ENCODE data around the gene SDR42E1. TPM values are rescaled to one million over a fixed set of nuclear protein-coding genes. Genes with fewer than 3 reads are reported as not detected.

The SDR42E1 gene
- total RNA-seq, 1 donor = 2.6 TPM

DNA sequence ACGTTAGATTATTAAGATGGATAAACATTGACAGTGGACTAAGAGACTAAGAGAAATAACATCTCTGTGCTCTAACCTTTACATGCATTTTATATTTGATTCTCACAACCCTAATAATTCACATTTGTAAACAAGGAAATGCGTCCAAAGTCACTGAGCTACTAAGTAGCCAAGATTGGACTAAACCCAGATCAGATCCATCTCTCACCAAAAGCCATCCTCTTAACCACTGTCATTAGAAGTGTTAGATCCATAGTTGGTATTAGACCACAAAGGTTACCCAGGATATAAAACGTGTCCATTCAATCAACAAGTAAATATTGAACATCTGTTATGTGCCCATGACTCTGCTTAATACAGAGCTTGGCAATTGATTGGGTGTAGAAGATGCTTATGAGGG lies 29.0 kb upstream of the SDR42E1 start:
- no peak for DNase-seq (ENCODE audit: low read depth)
- no peak overlapping the region for H3K4me3 ChIP-seq (ENCODE audit: low read depth, low read length)
- TF ChIP-seq, protein P1, sequence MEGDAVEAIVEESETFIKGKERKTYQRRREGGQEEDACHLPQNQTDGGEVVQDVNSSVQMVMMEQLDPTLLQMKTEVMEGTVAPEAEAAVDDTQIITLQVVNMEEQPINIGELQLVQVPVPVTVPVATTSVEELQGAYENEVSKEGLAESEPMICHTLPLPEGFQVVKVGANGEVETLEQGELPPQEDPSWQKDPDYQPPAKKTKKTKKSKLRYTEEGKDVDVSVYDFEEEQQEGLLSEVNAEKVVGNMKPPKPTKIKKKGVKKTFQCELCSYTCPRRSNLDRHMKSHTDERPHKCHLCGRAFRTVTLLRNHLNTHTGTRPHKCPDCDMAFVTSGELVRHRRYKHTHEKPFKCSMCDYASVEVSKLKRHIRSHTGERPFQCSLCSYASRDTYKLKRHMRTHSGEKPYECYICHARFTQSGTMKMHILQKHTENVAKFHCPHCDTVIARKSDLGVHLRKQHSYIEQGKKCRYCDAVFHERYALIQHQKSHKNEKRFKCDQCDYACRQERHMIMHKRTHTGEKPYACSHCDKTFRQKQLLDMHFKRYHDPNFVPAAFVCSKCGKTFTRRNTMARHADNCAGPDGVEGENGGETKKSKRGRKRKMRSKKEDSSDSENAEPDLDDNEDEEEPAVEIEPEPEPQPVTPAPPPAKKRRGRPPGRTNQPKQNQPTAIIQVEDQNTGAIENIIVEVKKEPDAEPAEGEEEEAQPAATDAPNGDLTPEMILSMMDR (IDR thresholded peaks at IDR 0.05; ENCODE audit: insufficient read depth, low read depth, low read length) = no peak

DNA sequence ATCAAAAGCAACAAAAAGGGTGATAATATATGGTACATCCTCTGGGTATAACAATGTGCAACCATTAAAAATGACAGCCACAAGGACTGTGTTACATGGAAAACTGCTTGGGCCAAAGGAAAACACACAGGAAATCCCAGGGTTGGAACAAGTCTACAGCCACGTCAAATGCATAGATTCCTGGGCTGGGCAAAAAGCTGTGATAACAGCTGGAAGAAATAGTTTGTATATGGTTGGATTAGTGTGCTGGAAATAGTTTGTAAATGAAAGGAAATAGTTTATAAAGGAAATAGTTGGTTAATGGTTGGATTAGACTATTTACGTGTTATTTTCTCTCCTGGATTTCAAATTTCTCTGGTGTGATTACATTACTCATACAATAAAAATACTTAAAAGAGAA lies 26.4 kb upstream of the SDR42E1 start:
- peak; percentile 95 for DNase-seq (ENCODE audit: low read depth)
- peak overlapping the region; percentile 76 for H3K4me3 ChIP-seq (ENCODE audit: low read depth, low read length)
- TF ChIP-seq, protein P1 (IDR thresholded peaks at IDR 0.05; ENCODE audit: insufficient read depth, low read depth, low read length) = no peak

DNA sequence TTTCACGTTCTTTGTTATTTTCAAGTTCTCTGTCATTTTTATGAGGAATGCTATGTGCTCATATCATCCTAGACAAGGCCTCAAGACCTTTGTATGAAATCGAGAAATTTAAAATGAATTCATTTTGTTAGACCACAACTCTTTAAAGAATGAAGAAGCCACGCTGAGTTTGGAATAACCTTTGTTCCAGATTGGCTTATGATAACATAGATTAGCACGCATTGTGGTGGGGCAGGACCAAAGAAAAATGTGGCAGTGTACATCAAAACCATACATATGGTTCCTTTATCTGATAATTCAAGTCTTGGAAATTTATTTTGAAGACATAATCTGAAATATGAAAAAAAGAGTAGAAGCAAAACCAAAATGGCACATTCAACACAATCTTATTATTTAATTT lies 26.0 kb upstream of the SDR42E1 start:
- peak overlapping the region; percentile 76 for H3K4me3 ChIP-seq (ENCODE audit: low read depth, low read length)
- peak; percentile 69 for DNase-seq (ENCODE audit: low read depth)
- TF ChIP-seq, protein P1 (IDR thresholded peaks at IDR 0.05; ENCODE audit: insufficient read depth, low read depth, low read length) = no peak

DNA sequence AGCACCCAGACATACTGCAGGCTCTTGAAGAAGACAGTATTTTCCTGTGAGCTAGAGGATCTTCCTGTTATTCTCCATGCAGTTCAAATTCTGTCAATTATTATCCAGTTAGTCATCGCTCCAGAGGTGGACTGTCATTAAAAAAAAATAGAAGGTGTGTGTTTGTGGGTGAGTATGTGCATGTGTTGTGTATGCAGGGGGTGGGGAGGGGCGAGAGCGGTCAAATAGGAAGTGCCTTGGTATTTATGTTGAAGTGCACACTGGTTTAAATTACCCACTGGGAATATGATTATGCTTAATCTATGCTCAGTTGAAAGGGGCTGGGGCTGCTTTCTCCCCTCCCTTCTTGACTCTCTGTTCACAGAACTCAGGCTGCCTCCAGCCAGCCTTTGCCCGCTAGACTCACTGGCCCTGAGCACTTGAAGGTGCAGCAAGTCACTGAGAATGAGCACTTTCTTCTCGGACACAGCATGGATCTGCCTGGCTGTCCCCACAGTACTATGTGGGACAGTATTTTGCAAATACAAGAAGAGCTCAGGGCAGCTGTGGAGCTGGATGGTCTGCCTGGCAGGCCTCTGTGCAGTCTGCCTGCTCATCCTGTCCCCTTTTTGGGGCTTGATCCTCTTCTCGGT lies 23.8 kb upstream of the SDR42E1 start, which contains the start of gene HSD17B2:
Gene HSD17B2 (plus strand): TSS at position 273 of the 632 bp plus-strand sequence. CDS start 172 bp downstream, at position 445.
- peak within 1 kb of the TSS; percentile 76 for H3K4me3 ChIP-seq (ENCODE audit: low read depth, low read length)

DNA sequence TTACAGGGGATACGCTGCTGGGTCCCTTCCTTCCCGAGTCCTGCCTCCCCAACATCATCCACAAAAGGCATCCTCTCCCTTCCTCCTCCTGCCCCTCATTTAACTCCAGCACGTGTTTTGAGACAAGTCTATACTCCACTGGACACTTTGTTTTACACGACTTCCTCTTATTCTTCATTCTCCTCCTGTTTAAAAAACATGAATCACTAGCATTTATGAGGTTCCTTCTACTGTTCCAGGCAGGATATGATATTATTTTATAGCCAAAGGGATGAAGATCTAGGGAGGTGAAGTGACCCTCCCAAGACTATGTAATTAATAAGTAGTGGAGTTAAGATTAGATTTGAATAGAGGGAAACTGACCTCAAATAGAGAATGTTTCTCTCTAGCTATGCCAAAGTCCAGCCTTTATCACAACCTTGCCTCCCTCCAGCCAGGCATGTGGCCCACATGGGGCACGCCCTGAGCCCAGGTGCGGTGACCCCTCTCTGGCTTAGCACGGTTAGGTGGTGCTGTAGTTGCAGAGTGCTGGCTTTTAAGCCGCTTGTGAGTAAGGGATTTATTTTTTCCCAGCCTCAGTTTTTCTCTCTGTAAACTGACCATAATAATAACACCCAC lies 22.5 kb upstream of the SDR42E1 start:
- DNase-seq (ENCODE audit: low read depth) = no peak
- TF ChIP-seq, protein P1 (IDR thresholded peaks at IDR 0.05; ENCODE audit: insufficient read depth, low read depth, low read length) = no peak
- no peak overlapping the region for H3K4me3 ChIP-seq (ENCODE audit: low read depth, low read length)

More for the DNA sequence above, 23.8 kb upstream of the SDR42E1 start, which contains the start of gene HSD17B2:
- peak; percentile 79 for DNase-seq (ENCODE audit: low read depth)
- TF ChIP-seq, protein P1 (IDR thresholded peaks at IDR 0.05; ENCODE audit: insufficient read depth, low read depth, low read length) = no peak

DNA sequence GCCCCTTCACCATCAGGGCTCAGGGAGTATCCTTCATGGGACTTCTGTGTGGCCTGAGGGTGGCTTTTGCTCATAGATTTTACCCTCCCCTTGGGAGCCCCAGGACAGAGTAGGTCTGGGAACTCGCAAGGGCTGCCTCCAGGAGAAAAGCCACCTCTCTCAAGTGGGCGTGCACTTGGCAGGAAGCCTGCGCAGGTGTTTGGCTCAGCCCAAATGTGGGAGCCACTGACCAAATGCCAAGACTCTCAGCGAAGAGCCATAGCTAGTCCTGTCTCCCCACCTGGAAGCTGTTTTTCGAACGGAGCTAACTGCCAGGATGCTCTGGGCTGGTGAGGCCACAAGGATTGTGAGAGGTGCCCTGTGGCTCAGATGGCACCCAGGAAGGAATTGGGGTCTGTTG lies 21.7 kb upstream of the SDR42E1 start:
- no peak overlapping the region for H3K4me3 ChIP-seq (ENCODE audit: low read depth, low read length)
- TF ChIP-seq, protein P1 (IDR thresholded peaks at IDR 0.05; ENCODE audit: insufficient read depth, low read depth, low read length) = no peak
- no peak for DNase-seq (ENCODE audit: low read depth)

Measured in fibroblast of villous mesenchyme (primary cell).